IPS-15b (cell line): ENCODE results near the gene RNF17.

Experiments used
- H3K27me3 ChIP-seq: one replicate; pipeline ENCODE4 v1.6.1; 2013; ENCODE audit warnings: low read length; ENCODE audit not compliant: control insufficient read depth, insufficient read depth
- H3K36me3 ChIP-seq: one replicate; pipeline ENCODE4 v1.6.1; 2013; ENCODE audit warnings: low read length; ENCODE audit not compliant: control insufficient read depth, insufficient read depth
- H3K4me1 ChIP-seq: one replicate; pipeline ENCODE4 v1.6.1; 2013; ENCODE audit warnings: mild to moderate bottlenecking, low read length; ENCODE audit not compliant: control insufficient read depth, insufficient read depth
- H3K4me3 ChIP-seq: one replicate; pipeline ENCODE4 v1.5.1; 2013; ENCODE audit warnings: low read depth, low read length
- H3K9ac ChIP-seq: one replicate; pipeline ENCODE4 v1.6.1; 2013; ENCODE audit warnings: low read depth, mild to moderate bottlenecking, low read length
- H3K9me3 ChIP-seq: one replicate; pipeline ENCODE4 v1.6.1; 2013; ENCODE audit warnings: mild to moderate bottlenecking, low read length; ENCODE audit not compliant: control insufficient read depth, insufficient read depth

The RNF17 gene, protein sequence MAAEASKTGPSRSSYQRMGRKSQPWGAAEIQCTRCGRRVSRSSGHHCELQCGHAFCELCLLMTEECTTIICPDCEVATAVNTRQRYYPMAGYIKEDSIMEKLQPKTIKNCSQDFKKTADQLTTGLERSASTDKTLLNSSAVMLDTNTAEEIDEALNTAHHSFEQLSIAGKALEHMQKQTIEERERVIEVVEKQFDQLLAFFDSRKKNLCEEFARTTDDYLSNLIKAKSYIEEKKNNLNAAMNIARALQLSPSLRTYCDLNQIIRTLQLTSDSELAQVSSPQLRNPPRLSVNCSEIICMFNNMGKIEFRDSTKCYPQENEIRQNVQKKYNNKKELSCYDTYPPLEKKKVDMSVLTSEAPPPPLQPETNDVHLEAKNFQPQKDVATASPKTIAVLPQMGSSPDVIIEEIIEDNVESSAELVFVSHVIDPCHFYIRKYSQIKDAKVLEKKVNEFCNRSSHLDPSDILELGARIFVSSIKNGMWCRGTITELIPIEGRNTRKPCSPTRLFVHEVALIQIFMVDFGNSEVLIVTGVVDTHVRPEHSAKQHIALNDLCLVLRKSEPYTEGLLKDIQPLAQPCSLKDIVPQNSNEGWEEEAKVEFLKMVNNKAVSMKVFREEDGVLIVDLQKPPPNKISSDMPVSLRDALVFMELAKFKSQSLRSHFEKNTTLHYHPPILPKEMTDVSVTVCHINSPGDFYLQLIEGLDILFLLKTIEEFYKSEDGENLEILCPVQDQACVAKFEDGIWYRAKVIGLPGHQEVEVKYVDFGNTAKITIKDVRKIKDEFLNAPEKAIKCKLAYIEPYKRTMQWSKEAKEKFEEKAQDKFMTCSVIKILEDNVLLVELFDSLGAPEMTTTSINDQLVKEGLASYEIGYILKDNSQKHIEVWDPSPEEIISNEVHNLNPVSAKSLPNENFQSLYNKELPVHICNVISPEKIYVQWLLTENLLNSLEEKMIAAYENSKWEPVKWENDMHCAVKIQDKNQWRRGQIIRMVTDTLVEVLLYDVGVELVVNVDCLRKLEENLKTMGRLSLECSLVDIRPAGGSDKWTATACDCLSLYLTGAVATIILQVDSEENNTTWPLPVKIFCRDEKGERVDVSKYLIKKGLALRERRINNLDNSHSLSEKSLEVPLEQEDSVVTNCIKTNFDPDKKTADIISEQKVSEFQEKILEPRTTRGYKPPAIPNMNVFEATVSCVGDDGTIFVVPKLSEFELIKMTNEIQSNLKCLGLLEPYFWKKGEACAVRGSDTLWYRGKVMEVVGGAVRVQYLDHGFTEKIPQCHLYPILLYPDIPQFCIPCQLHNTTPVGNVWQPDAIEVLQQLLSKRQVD (N-terminal part only)

DNA sequence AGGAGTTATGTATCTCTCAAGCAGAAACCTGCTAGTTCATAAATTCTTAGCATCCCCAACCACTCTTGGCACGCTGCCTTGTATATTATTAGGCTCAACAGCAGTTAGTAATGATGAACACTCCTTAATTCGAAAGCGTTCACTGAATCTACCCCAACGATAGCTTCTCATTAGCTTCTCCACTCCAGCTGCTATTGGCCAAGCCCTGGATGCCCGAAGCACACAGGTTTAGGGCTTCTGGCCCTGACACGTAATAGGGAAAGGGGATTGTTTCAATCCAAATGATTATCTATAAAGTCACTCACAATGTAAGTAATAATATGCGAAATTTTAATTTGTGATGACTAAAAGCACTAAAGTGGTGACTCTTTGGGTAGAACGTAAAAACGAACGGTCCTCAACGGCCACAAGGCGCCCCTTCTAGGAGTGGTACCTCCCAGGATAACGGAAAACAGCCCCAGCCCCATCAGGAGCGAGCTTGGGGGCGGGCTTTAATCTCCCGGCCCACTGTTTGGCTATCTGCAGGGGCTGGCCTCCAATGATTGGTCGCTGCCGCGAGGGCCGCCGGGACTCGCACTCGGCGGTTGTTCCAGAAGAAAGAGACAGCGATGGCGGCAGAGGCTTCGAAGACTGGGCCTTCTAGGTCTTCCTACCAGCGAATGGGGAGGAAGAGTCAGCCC is at the start of gene RNF17:
TSS of gene RNF17 (plus strand) at position 574 of the 680 bp plus-strand sequence. CDS start at position 609, 35 bp downstream.
- Histone ChIP-seq H3K36me3 (no peaks in the 10 kb centered on the region), H3K27me3 (peaks cover 3% of the 10 kb centered on the region), H3K4me1 (no peaks in the 10 kb centered on the region), H3K4me3 (no peak within 1 kb of the TSS), H3K9me3 (no peaks in the 10 kb centered on the region), H3K9ac (no peak within 1 kb of the TSS)

- Histone ChIP-seq H3K9me3 (no peaks in the 10 kb centered on the region), H3K4me1 (peaks cover 6% of the 10 kb centered on the region), H3K4me3 (no peak overlapping the region), H3K9ac (no peak overlapping the region), H3K27me3 (peaks cover 2% of the 10 kb centered on the region), H3K36me3 (no peaks in the 10 kb centered on the region)
These were observed 48.0 kb upstream of the RNF17 start for GRCh38 chr13:24716011-24716410.

GRCh38 chr13:24716446-24716845 is 47.5 kb upstream of the RNF17 start:
- H3K4me3 ChIP-seq = no peak overlapping the region
- H3K9me3 ChIP-seq = no peaks in the 10 kb centered on the region
- H3K9ac ChIP-seq = no peak overlapping the region

GRCh38 chr13:24717217-24717616 is 46.8 kb upstream of the RNF17 start:
- H3K9me3 ChIP-seq = no peaks in the 10 kb centered on the region
- no peak overlapping the region for H3K9ac ChIP-seq
- peaks cover 6% of the 10 kb centered on the region for H3K4me1 ChIP-seq
- H3K27me3 ChIP-seq = no peaks in the 10 kb centered on the region
- H3K36me3 ChIP-seq = no peaks in the 10 kb centered on the region
- H3K4me3 ChIP-seq = no peak overlapping the region

More at GRCh38 chr13:24716446-24716845, 47.5 kb upstream of the RNF17 start:
- Histone ChIP-seq H3K27me3 (no peaks in the 10 kb centered on the region), H3K36me3 (no peaks in the 10 kb centered on the region), H3K4me1 (peaks cover 6% of the 10 kb centered on the region)

- H3K27me3 ChIP-seq = no peaks in the 10 kb centered on the region
- H3K36me3 ChIP-seq = no peaks in the 10 kb centered on the region
- H3K4me1 ChIP-seq = peaks cover 6% of the 10 kb centered on the region
- H3K4me3 ChIP-seq = no peak overlapping the region
- H3K9me3 ChIP-seq = no peaks in the 10 kb centered on the region
- no peak overlapping the region for H3K9ac ChIP-seq
These were observed 45.6 kb upstream of the RNF17 start for GRCh38 chr13:24718192-24718965.

- Histone ChIP-seq H3K9ac (no peak overlapping the region), H3K4me3 (no peak overlapping the region), H3K27me3 (no peaks in the 10 kb centered on the region), H3K9me3 (no peaks in the 10 kb centered on the region), H3K4me1 (peaks cover 6% of the 10 kb centered on the region), H3K36me3 (no peaks in the 10 kb centered on the region)
These were observed 44.8 kb upstream of the RNF17 start for GRCh38 chr13:24719139-24719538.

DNA sequence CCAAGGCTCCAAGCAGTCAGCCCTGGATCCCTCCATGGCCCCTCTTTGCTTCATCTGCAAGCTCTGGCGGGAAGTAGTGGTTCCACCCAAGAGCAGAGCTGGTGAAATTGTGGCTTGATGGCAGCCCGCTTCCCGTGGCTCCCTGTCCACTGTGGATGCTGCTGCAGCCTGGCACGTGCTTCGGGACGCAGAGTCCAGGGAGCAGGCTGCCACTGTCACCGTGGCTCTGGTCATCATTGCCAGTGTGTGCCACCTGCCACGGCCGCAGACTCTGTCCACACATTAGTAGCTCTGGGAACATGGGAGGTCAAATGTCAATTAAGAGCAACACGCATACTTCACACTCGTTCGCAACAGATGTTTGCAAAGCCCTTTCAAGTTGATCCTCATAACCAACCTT is 40.8 kb upstream of the RNF17 start:
- Histone ChIP-seq H3K27me3 (no peaks in the 10 kb centered on the region), H3K36me3 (no peaks in the 10 kb centered on the region), H3K9ac (no peak overlapping the region), H3K4me3 (no peak overlapping the region), H3K4me1 (no peaks in the 10 kb centered on the region), H3K9me3 (no peaks in the 10 kb centered on the region)

DNA sequence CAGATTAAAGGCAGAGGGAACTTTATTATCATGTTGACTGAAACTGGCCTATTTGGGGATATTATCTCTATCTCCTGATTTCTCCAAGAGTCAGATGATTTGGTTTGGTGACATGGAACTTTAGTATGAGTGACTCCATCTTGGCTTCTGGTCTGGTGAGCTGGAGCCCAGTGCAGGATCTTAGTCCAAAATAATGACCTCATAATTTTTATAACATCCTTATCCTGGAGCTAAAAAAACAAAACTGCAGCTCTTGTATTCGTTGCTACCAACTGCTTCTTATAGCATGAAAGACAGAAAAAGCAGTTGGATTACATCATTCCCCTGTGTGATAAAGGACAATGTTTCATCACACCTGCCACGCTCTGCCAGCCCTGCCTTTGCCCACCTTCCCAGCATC is 39.3 kb upstream of the RNF17 start:
- no peaks in the 10 kb centered on the region for H3K36me3 ChIP-seq
- H3K9ac ChIP-seq = no peak overlapping the region
- H3K4me1 ChIP-seq = no peaks in the 10 kb centered on the region
- H3K27me3 ChIP-seq = no peaks in the 10 kb centered on the region
- H3K4me3 ChIP-seq = no peak overlapping the region
- no peaks in the 10 kb centered on the region for H3K9me3 ChIP-seq

- H3K36me3 ChIP-seq = no peaks in the 10 kb centered on the region
- H3K4me1 ChIP-seq = no peaks in the 10 kb centered on the region
These were observed 38.6 kb upstream of the RNF17 start for GRCh38 chr13:24725379-24725778.

DNA sequence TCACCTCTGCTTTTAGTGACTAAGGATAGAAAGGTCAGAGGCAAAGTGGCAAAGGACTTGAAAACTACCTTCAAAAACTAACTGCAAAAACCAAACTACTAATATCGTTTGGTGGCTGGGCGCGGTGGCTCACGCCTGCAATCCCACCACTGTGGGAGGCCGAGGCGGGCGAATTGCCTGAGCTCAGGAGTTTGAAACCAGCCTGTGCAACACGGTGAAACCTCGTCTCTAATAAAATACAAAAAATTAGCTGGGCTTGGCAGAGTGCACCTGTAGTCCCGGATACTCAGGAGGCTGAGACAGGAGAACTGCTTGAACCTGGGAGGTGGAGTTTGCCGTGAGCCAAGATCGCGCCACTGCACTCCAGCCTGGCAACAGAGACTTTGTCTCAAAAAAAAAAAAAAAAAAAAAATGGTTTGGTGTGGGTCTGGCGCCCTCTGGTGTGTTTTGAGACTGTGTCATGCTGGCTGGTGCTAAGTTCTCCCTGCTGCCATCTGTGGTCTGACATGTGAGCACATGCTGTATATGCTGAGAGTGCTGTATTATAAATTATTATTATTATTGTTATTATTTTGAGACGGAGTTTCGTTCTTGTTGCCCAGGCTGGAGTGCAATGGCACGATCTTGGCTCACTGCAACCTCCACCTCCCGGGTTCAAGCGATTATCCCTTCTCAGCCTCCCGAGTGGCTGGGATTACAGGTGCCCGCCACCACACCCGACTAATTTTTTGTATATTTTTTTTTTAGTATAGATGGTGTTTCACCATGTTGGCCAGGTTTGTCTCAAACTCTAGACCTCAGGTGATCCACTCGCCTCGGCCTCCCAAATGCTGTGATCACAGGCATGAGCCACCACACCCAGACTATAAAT is 36.0 kb upstream of the RNF17 start:
- Histone ChIP-seq H3K27me3 (no peaks in the 10 kb centered on the region), H3K36me3 (no peaks in the 10 kb centered on the region), H3K9ac (no peak overlapping the region), H3K9me3 (no peaks in the 10 kb centered on the region), H3K4me3 (no peak overlapping the region), H3K4me1 (no peaks in the 10 kb centered on the region)

More at GRCh38 chr13:24725379-24725778, 38.6 kb upstream of the RNF17 start:
- Histone ChIP-seq H3K27me3 (no peaks in the 10 kb centered on the region), H3K9me3 (no peaks in the 10 kb centered on the region), H3K4me3 (no peak overlapping the region), H3K9ac (no peak overlapping the region)
